Lung (tissue), 12 donors: ENCODE results near the gene ERI3. TPM values are rescaled to one million over a fixed set of nuclear protein-coding genes. Genes with fewer than 3 reads are reported as not detected.

Experiments used
- ATAC-seq: fragments of 200-7000 bp; cut with Tn5 transposase; one replicate; pipeline ENCODE4 v1.9.1; 2020; ENCODE audit warnings: moderate number of reproducible peaks; ENCODE audit not compliant: insufficient read depth, low FRiP score
- DNase-seq, 3 donors: peaks; one replicate each; pipeline ENCODE4 v3.0.0-alpha.2; 2013 to 2017
- H3K27ac ChIP-seq, 2 donors: one replicate each; pipeline ENCODE4 v1.5.1; 2013; ENCODE audit warnings: mild to moderate bottlenecking in 2 of 2, moderate library complexity in 2 of 2, control low read depth in 1 of 2, inconsistent platforms in 1 of 2, low read depth in 1 of 2, low read length in 1 of 2
- H3K27me3 ChIP-seq, 3 donors: one replicate each; pipeline ENCODE4 v1.5.1; 2013; ENCODE audit warnings: low read length in 2 of 3; ENCODE audit not compliant: control insufficient read depth in 3 of 3, insufficient read depth in 3 of 3
- H3K36me3 ChIP-seq, 4 donors: one replicate each; pipeline ENCODE4 v1.5.1; 2013; ENCODE audit warnings: low read length in 4 of 4, mild to moderate bottlenecking in 1 of 4, moderate library complexity in 1 of 4; ENCODE audit not compliant: control insufficient read depth in 4 of 4, insufficient read depth in 4 of 4
- H3K4me1 ChIP-seq, 5 donors: one replicate each; pipeline ENCODE4 v1.5.1; 2013; ENCODE audit warnings: low read length in 5 of 5, mild to moderate bottlenecking in 2 of 5, moderate library complexity in 1 of 5; ENCODE audit not compliant: control insufficient read depth in 5 of 5, insufficient read depth in 5 of 5
- H3K4me3 ChIP-seq: one replicate; pipeline ENCODE4 v1.5.1; 2013; ENCODE audit warnings: mild to moderate bottlenecking, control low read depth, moderate library complexity
- H3K9ac ChIP-seq, 2 donors: one replicate each; pipeline ENCODE4 v1.5.1; 2013; ENCODE audit warnings: low read length in 2 of 2, control low read depth in 1 of 2; ENCODE audit not compliant: insufficient read depth in 1 of 2
- H3K9me3 ChIP-seq, 4 donors: one replicate each; pipeline ENCODE4 v1.5.1; 2013; ENCODE audit warnings: low read length in 3 of 4, mild to moderate bottlenecking in 1 of 4, moderate library complexity in 1 of 4; ENCODE audit not compliant: control insufficient read depth in 4 of 4, insufficient read depth in 3 of 4
- CTCF ChIP-seq: IDR thresholded peaks from 2 replicates; pipeline ENCODE4 v1.5.1; 2012; ENCODE audit warnings: mild to moderate bottlenecking; ENCODE audit errors: control extremely low read depth, extremely low read depth
- WGBS, 2 donors: extraction: QIAGEN DNeasy Blood & Tissue Kit; methylation state at CpG; one replicate each; pipeline ENCODE4 v1.1.7; 2013; 5-methylcytosine and 5-hydroxymethylcytosine counted together
- polyA plus RNA-seq, 2 donors: library from polyadenylated mRNA; stranded (reverse); fragments of 200-250 nt; gene quantifications; one replicate each; pipeline ENCODE4 v1.2.1, GENCODE V29; 2013
- total RNA-seq, 2 donors: library from RNA; depleted of rRNA in 1 of 2; stranded (reverse); fragments of >200 nt in 1 of 2; gene quantifications; one replicate each; pipeline ENCODE4 v1.2.1, GENCODE V29; 2014 to 2021
- donor health status: control.
- donor health status: control.
- donor health status: Bipolar disorder and iron deficiency.
- donor health status: healthy.
- donor health status: DM: yes; HTN: yes; CAD: no.

The ERI3 gene
- total and polyA plus RNA-seq, 4 donors = 26.6 to 56.2 (median 40.8) TPM

- H3K9ac ChIP-seq = no peak overlapping the region
- 97% methylated on average over 3 of the region's 3 CpGs for WGBS, 2 donors
- H3K4me1 ChIP-seq = no peaks in the 10 kb centered on the region
- H3K36me3 ChIP-seq = peaks cover 11 to 26% (median 25%) of the 10 kb centered on the region in 4 donors
- H3K4me3 ChIP-seq = no peak overlapping the region
- TF ChIP-seq CTCF = no peak
- H3K9me3 ChIP-seq = peaks cover 0 to 6% (median 0%) of the 10 kb centered on the region in 4 donors
- no peak for DNase-seq
- H3K27me3 ChIP-seq = no peaks in the 10 kb centered on the region
- ATAC-seq = no peak
- H3K27ac ChIP-seq = no peak overlapping the region
Observed at GRCh38 chr1:44334968-44335367, 20.1 kb downstream of the ERI3 start.

GRCh38 chr1:44333376-44333775 is 21.7 kb downstream of the ERI3 start:
- Histone ChIP-seq H3K27me3 (no peaks in the 10 kb centered on the region), H3K36me3 (peaks cover 8 to 22% (median 19%) of the 10 kb centered on the region in 4 donors), H3K9me3 (peaks cover 0 to 2% (median 0%) of the 10 kb centered on the region in 4 donors), H3K4me1 (peaks cover 0 to 10% (median under 1%) of the 10 kb centered on the region in 5 donors), H3K9ac (no peak overlapping the region), H3K4me3 (no peak overlapping the region), H3K27ac (no peak overlapping the region)
- WGBS, 2 donors = 72 to 89% methylated on average over 6 of the region's 6 CpGs
- TF ChIP-seq CTCF = no peak
- DNase-seq (no peak), ATAC-seq (no peak)

GRCh38 chr1:44332505-44332904 is 22.6 kb downstream of the ERI3 start:
- Histone ChIP-seq H3K4me3 (no peak overlapping the region), H3K36me3 (peaks cover 3 to 17% (median 12%) of the 10 kb centered on the region in 4 donors), H3K27ac (no peak overlapping the region), H3K9ac (no peak overlapping the region), H3K4me1 (peaks cover 0 to 14% (median 7%) of the 10 kb centered on the region in 5 donors), H3K27me3 (no peaks in the 10 kb centered on the region), H3K9me3 (no peaks in the 10 kb centered on the region)
- DNase-seq (no peak), ATAC-seq (no peak)
- TF ChIP-seq CTCF = no peak
- 96 to 97% methylated on average over 9 of the region's 9 CpGs for WGBS, 2 donors

GRCh38 chr1:44330935-44331334 is 24.1 kb downstream of the ERI3 start:
- no peaks in the 10 kb centered on the region for H3K27me3 ChIP-seq
- H3K4me3 ChIP-seq = no peak overlapping the region
- no peak for TF ChIP-seq CTCF
- H3K9me3 ChIP-seq = no peaks in the 10 kb centered on the region
- peaks cover 0 to 13% (median 6%) of the 10 kb centered on the region in 4 donors for H3K36me3 ChIP-seq
- DNase-seq = no peak
- 93 to 97% methylated on average over 2 of the region's 2 CpGs for WGBS, 2 donors
- peaks cover 0 to 19% (median 7%) of the 10 kb centered on the region in 5 donors for H3K4me1 ChIP-seq
- H3K9ac ChIP-seq = no peak overlapping the region
- ATAC-seq = no peak
- H3K27ac ChIP-seq = no peak overlapping the region
